Neuronal stem cell (in vitro differentiated cells): Measurements from ENCODE around the gene ENPP6.

Experiments
- DNase-seq: peaks from one replicate; pipeline ENCODE4 v3.0.0-alpha.2; 2013; ENCODE audit warnings: low spot score
- H2AFZ ChIP-seq: one replicate; pipeline ENCODE4 v1.6.1; 2013; ENCODE audit warnings: mild to moderate bottlenecking, low read length, inconsistent platforms
- H2AK5ac ChIP-seq: 2 replicates; pipeline ENCODE4 v1.6.1; 2013; ENCODE audit warnings: low read depth, mild to moderate bottlenecking, inconsistent platforms, low read length, moderate library complexity, mixed read lengths
- H2BK120ac ChIP-seq: 2 replicates; pipeline ENCODE4 v1.6.1; 2013; ENCODE audit warnings: low read depth, mild to moderate bottlenecking, inconsistent platforms, low read length, moderate library complexity, mixed read lengths
- H2BK12ac ChIP-seq: one replicate; pipeline ENCODE4 v1.6.1; 2013; ENCODE audit warnings: low read length, inconsistent platforms
- H2BK15ac ChIP-seq: 2 replicates; pipeline ENCODE4 v1.6.1; 2013; ENCODE audit warnings: mild to moderate bottlenecking, low read length, inconsistent platforms, mixed read lengths
- H2BK5ac ChIP-seq: one replicate; pipeline ENCODE4 v1.6.1; 2013; ENCODE audit warnings: inconsistent platforms, mild to moderate bottlenecking, low read length, moderate library complexity
- H3K14ac ChIP-seq: one replicate; pipeline ENCODE4 v1.6.1; 2013; ENCODE audit warnings: low read length, inconsistent platforms
- H3K18ac ChIP-seq: 2 replicates; pipeline ENCODE4 v1.6.1; 2013; ENCODE audit warnings: low read length, inconsistent platforms
- H3K23ac ChIP-seq: 2 replicates; pipeline ENCODE4 v1.6.1; 2013; ENCODE audit warnings: low read depth, mild to moderate bottlenecking, mixed read lengths, low read length, inconsistent platforms; ENCODE audit not compliant: poor library complexity
- H3K27ac ChIP-seq: replicated peaks from 3 replicates; pipeline ENCODE4 v1.5.1; 2013; ENCODE audit warnings: low read length, inconsistent platforms
- H3K27me3 ChIP-seq, 3 experiments: 2 replicates each; pipeline ENCODE4 v1.6.1; 2013; ENCODE audit warnings: low read length in 3 of 3, mild to moderate bottlenecking in 2 of 3, inconsistent platforms in 1 of 3, low read depth in 1 of 3, mixed read lengths in 1 of 3, moderate library complexity in 1 of 3; ENCODE audit not compliant: control insufficient read depth in 3 of 3, insufficient read depth in 3 of 3
- H3K36me3 ChIP-seq, 2 donors: replicated peaks in 1 of 2; 2 replicates each; pipeline ENCODE4 v1.6.1; 2013; ENCODE audit warnings: low read length in 2 of 2; ENCODE audit not compliant: control insufficient read depth in 2 of 2, insufficient read depth in 2 of 2
- H3K4ac ChIP-seq: 2 replicates; pipeline ENCODE4 v1.6.1; 2013; ENCODE audit warnings: inconsistent platforms, mild to moderate bottlenecking, low read length, moderate library complexity
- H3K4me1 ChIP-seq, 2 donors: 1 replicate in 1 of 2; 2 replicates in 1 of 2; pipeline ENCODE4 v1.6.1; 2013; ENCODE audit warnings: low read length in 2 of 2, low read depth in 1 of 2; ENCODE audit not compliant: control insufficient read depth in 2 of 2, insufficient read depth in 1 of 2
- H3K4me2 ChIP-seq: one replicate; pipeline ENCODE4 v1.6.1; 2013; ENCODE audit warnings: mild to moderate bottlenecking, low read length, inconsistent platforms; ENCODE audit not compliant: insufficient read depth, poor library complexity, severe bottlenecking
- H3K4me3 ChIP-seq, 2 donors: 2 replicates each; pipeline ENCODE4 v1.5.1; 2013; ENCODE audit warnings: low read length in 2 of 2, mild to moderate bottlenecking in 2 of 2, inconsistent platforms in 1 of 2, moderate library complexity in 1 of 2
- H3K79me1 ChIP-seq: one replicate; pipeline ENCODE4 v1.6.1; 2013; ENCODE audit warnings: low read depth, mild to moderate bottlenecking, inconsistent platforms, low read length, moderate library complexity
- H3K9ac ChIP-seq: one replicate; pipeline ENCODE4 v1.6.1; 2013; ENCODE audit warnings: mild to moderate bottlenecking, low read depth, low read length, inconsistent platforms; ENCODE audit not compliant: poor library complexity
- H3K9me3 ChIP-seq, 2 donors: replicated peaks in 1 of 2; 2 replicates each; pipeline versions ENCODE3 to v1.6.1; 2013; ENCODE audit warnings: low read length in 2 of 2, mild to moderate bottlenecking in 2 of 2, inconsistent platforms in 1 of 2, low read depth in 1 of 2, mixed read lengths in 1 of 2, moderate library complexity in 1 of 2; ENCODE audit not compliant: control insufficient read depth in 2 of 2, insufficient read depth in 1 of 2
- H4K8ac ChIP-seq: one replicate; pipeline ENCODE4 v1.6.1; 2013; ENCODE audit warnings: low read depth, mild to moderate bottlenecking, inconsistent platforms, low read length, moderate library complexity
- H4K91ac ChIP-seq: one replicate; pipeline ENCODE4 v1.6.1; 2013; ENCODE audit warnings: low read length, low read depth, mild to moderate bottlenecking, inconsistent platforms; ENCODE audit not compliant: poor library complexity
- WGBS, 2 donors: extraction: QIAGEN DNeasy Blood & Tissue Kit; methylation state at CpG; one replicate each; pipeline ENCODE4 v1.1.7; 2013; ENCODE audit warnings: missing lambda C conversion rate in 2 of 2, mixed read lengths in 1 of 2; ENCODE audit not compliant: insufficient read length in 2 of 2, insufficient replicate concordance in 1 of 2; ENCODE audit errors: extremely low coverage in 2 of 2; 5-methylcytosine and 5-hydroxymethylcytosine counted together

ENPP6 gene

DNA sequence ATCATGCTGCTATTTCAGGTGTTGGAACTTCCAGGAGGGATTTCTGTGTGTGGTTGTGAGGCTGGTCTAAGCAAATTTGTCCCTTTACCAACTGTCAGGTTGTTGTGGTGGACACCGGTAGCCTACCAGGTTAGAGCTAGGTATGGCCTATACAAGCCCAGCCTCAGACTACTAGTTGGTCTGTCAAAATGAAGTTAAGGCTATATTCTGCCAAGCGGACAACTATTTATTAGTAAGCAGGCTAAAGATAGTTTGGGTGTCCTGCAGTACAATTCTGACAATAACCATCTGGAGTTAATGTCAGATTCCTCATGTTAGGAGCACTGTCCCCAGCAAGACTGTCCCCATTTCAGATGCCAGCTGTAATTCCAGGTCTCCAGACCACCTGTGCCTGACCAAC lies 13.9 kb upstream of the ENPP6 start:
- H4K8ac ChIP-seq, result no peak overlapping the region
- no peak overlapping the region for H2BK12ac ChIP-seq
- WGBS, 2 donors, result no CpG with 5 or more reads among the region's 2 CpGs
- no peak overlapping the region for H3K9ac ChIP-seq
- H2BK15ac ChIP-seq, result no peak overlapping the region
- no peak overlapping the region for H3K4ac ChIP-seq
- H2AFZ ChIP-seq, result no peak overlapping the region
- no peak overlapping the region for H3K27ac ChIP-seq
- H2BK5ac ChIP-seq, result no peak overlapping the region
- H3K4me3 ChIP-seq, result no peak overlapping the region
- H3K18ac ChIP-seq, result no peak overlapping the region
- H3K23ac ChIP-seq, result no peak overlapping the region
- no peak overlapping the region for H3K4me2 ChIP-seq
- no peaks in the 10 kb centered on the region for H3K79me1 ChIP-seq
- no peaks in the 10 kb centered on the region for H3K9me3 ChIP-seq
- peaks cover 0 to 2% of the 10 kb centered on the region in 2 donors for H3K4me1 ChIP-seq
- no peaks in the 10 kb centered on the region for H3K27me3 ChIP-seq
- no peak for DNase-seq
- H3K14ac ChIP-seq, result no peak overlapping the region
- H2BK120ac ChIP-seq, result no peak overlapping the region
- H4K91ac ChIP-seq, result no peak overlapping the region
- H2AK5ac ChIP-seq, result no peak overlapping the region
- H3K36me3 ChIP-seq, result no peaks in the 10 kb centered on the region

GRCh38 chr4:184228056-184228705 lies 10.5 kb upstream of the ENPP6 start:
- Histone ChIP-seq H3K4me3 (no peak overlapping the region), H2BK120ac (no peak overlapping the region), H2BK15ac (no peak overlapping the region)

GRCh38 chr4:184216515-184216914 lies 1.2 kb downstream of the ENPP6 start:
- Histone ChIP-seq H3K23ac (no peak overlapping the region), H2AFZ (no peak overlapping the region), H3K9ac (no peak overlapping the region), H2BK15ac (no peak overlapping the region), H3K9me3 (no peaks in the 10 kb centered on the region), H3K27ac (no peak overlapping the region), H3K36me3 (no peaks in the 10 kb centered on the region), H2BK120ac (no peak overlapping the region), H3K4me3 (no peak overlapping the region), H4K91ac (no peak overlapping the region), H3K4ac (no peak overlapping the region), H2AK5ac (no peak overlapping the region), H3K79me1 (no peaks in the 10 kb centered on the region), H4K8ac (no peak overlapping the region), H3K4me2 (no peak overlapping the region), H2BK12ac (no peak overlapping the region), H3K27me3 (peaks cover 0 to 40% (median 0%) of the 10 kb centered on the region in 3 experiments), H3K18ac (peak overlapping the region; percentile 18), H3K14ac (no peak overlapping the region), H3K4me1 (peaks cover 2 to 3% of the 10 kb centered on the region in 2 donors), H2BK5ac (no peak overlapping the region)
- DNase-seq, result no peak
- no CpG with 5 or more reads among the region's 8 CpGs for WGBS, 2 donors

More at GRCh38 chr4:184228056-184228705, 10.5 kb upstream of the ENPP6 start:
- H3K27me3 ChIP-seq, result no peaks in the 10 kb centered on the region
- no peak overlapping the region for H4K8ac ChIP-seq
- H2AFZ ChIP-seq, result no peak overlapping the region
- H3K4me1 ChIP-seq, result peaks cover 0 to 2% of the 10 kb centered on the region in 2 donors
- H2BK12ac ChIP-seq, result no peak overlapping the region
- no peak overlapping the region for H3K23ac ChIP-seq
- no CpG with 5 or more reads among the region's 7 CpGs for WGBS, 2 donors
- H3K18ac ChIP-seq, result no peak overlapping the region
- H3K9me3 ChIP-seq, result no peaks in the 10 kb centered on the region
- no peak overlapping the region for H3K4me2 ChIP-seq
- no peaks in the 10 kb centered on the region for H3K36me3 ChIP-seq
- no peak overlapping the region for H4K91ac ChIP-seq
- no peaks in the 10 kb centered on the region for H3K79me1 ChIP-seq
- H3K4ac ChIP-seq, result no peak overlapping the region
- H2AK5ac ChIP-seq, result no peak overlapping the region
- no peak overlapping the region for H3K27ac ChIP-seq
- H3K14ac ChIP-seq, result no peak overlapping the region
- H3K9ac ChIP-seq, result no peak overlapping the region
- no peak for DNase-seq
- no peak overlapping the region for H2BK5ac ChIP-seq

GRCh38 chr4:184215709-184216328 lies 1.9 kb downstream of the ENPP6 start:
- Histone ChIP-seq H3K18ac (peak overlapping the region; percentile 39), H3K4me1 (peaks cover 2 to 3% of the 10 kb centered on the region in 2 donors), H3K4ac (no peak overlapping the region), H2BK12ac (no peak overlapping the region), H2AFZ (peak overlapping the region; percentile 60), H2BK15ac (no peak overlapping the region), H3K27ac (no peak overlapping the region), H2BK120ac (no peak overlapping the region), H2BK5ac (no peak overlapping the region), H3K14ac (no peak overlapping the region), H4K91ac (no peak overlapping the region), H3K23ac (no peak overlapping the region), H3K79me1 (no peaks in the 10 kb centered on the region), H3K27me3 (peaks cover 0 to 35% (median 0%) of the 10 kb centered on the region in 3 experiments), H3K9ac (peak overlapping the region; percentile 3), H3K36me3 (no peaks in the 10 kb centered on the region), H2AK5ac (no peak overlapping the region), H3K4me2 (no peak overlapping the region), H3K4me3 (no peak overlapping the region), H4K8ac (no peak overlapping the region), H3K9me3 (no peaks in the 10 kb centered on the region)
- no peak for DNase-seq
- WGBS, 2 donors, result no CpG with 5 or more reads among the region's 10 CpGs
